Measurements from ENCODE around the gene QSOX2. TPM values are rescaled to one million over a fixed set of nuclear protein-coding genes. Genes with fewer than 3 reads are reported as not detected.

The QSOX2 gene
- total RNA-seq, 1 donor from 2014 or later: 6.1 TPM

- H3K4me3 ChIP-seq: no peak overlapping the region
- no peaks in the 10 kb centered on the region for H3K36me3 ChIP-seq
- TF ChIP-seq POLR2AphosphoS5 (IDR thresholded peaks at IDR 0.05; ENCODE audit: insufficient read depth in 1 of 2, low read depth in 1 of 2): no peak
- TF ChIP-seq, protein P1, sequence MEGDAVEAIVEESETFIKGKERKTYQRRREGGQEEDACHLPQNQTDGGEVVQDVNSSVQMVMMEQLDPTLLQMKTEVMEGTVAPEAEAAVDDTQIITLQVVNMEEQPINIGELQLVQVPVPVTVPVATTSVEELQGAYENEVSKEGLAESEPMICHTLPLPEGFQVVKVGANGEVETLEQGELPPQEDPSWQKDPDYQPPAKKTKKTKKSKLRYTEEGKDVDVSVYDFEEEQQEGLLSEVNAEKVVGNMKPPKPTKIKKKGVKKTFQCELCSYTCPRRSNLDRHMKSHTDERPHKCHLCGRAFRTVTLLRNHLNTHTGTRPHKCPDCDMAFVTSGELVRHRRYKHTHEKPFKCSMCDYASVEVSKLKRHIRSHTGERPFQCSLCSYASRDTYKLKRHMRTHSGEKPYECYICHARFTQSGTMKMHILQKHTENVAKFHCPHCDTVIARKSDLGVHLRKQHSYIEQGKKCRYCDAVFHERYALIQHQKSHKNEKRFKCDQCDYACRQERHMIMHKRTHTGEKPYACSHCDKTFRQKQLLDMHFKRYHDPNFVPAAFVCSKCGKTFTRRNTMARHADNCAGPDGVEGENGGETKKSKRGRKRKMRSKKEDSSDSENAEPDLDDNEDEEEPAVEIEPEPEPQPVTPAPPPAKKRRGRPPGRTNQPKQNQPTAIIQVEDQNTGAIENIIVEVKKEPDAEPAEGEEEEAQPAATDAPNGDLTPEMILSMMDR (IDR thresholded peaks at IDR 0.05): no peak
- TF ChIP-seq POLR2A (IDR thresholded peaks at IDR 0.05): no peak
- intact Hi-C loops (cut with DNase I): no loop called here
- H3K9me3 ChIP-seq: no peaks in the 10 kb centered on the region
- no peak for DNase-seq (ENCODE audit: extremely low spot score in 2 of 2)
- no peak overlapping the region for H3K27ac ChIP-seq
- H3K4me1 ChIP-seq: no peaks in the 10 kb centered on the region
- no peaks in the 10 kb centered on the region for H3K27me3 ChIP-seq
Observed at GRCh38 chr9:136260521-136260920, 14.9 kb upstream of the QSOX2 start.

- no peak for DNase-seq (ENCODE audit: extremely low spot score in 2 of 2)
- H3K4me3 ChIP-seq: no peak overlapping the region
- H3K4me1 ChIP-seq: no peaks in the 10 kb centered on the region
- intact Hi-C loops (cut with DNase I): no loop called here
- no peaks in the 10 kb centered on the region for H3K27me3 ChIP-seq
- TF ChIP-seq POLR2AphosphoS5 (IDR thresholded peaks at IDR 0.05; ENCODE audit: insufficient read depth in 1 of 2, low read depth in 1 of 2) (no peak), POLR2A (IDR thresholded peaks at IDR 0.05) (no peak)
- TF ChIP-seq, protein P1 (IDR thresholded peaks at IDR 0.05): no peak
- no peaks in the 10 kb centered on the region for H3K36me3 ChIP-seq
- H3K27ac ChIP-seq: no peak overlapping the region
- no peaks in the 10 kb centered on the region for H3K9me3 ChIP-seq
Observed at GRCh38 chr9:136259836-136260235, 14.2 kb upstream of the QSOX2 start.

GRCh38 chr9:136259517-136259813, 13.9 kb upstream of the QSOX2 start:
- Histone ChIP-seq H3K27ac (no peak overlapping the region), H3K4me1 (no peaks in the 10 kb centered on the region), H3K4me3 (no peak overlapping the region), H3K36me3 (no peaks in the 10 kb centered on the region), H3K27me3 (no peaks in the 10 kb centered on the region), H3K9me3 (no peaks in the 10 kb centered on the region)
- no peak for DNase-seq (ENCODE audit: extremely low spot score in 2 of 2)
- TF ChIP-seq, protein P1 (IDR thresholded peaks at IDR 0.05): no peak
- TF ChIP-seq POLR2AphosphoS5 (IDR thresholded peaks at IDR 0.05; ENCODE audit: insufficient read depth in 1 of 2, low read depth in 1 of 2) (no peak), POLR2A (IDR thresholded peaks at IDR 0.05) (no peak)
- intact Hi-C loops (cut with DNase I): no loop called here

GRCh38 chr9:136258786-136259516, 13.3 kb upstream of the QSOX2 start:
- TF ChIP-seq POLR2A (IDR thresholded peaks at IDR 0.05) (no peak), POLR2AphosphoS5 (IDR thresholded peaks at IDR 0.05; ENCODE audit: insufficient read depth in 1 of 2, low read depth in 1 of 2) (no peak)
- TF ChIP-seq, protein P1 (IDR thresholded peaks at IDR 0.05): no peak
- Histone ChIP-seq H3K36me3 (no peaks in the 10 kb centered on the region), H3K27me3 (no peaks in the 10 kb centered on the region), H3K4me3 (no peak overlapping the region), H3K9me3 (no peaks in the 10 kb centered on the region), H3K27ac (no peak overlapping the region), H3K4me1 (no peaks in the 10 kb centered on the region)
- no peak for DNase-seq (ENCODE audit: extremely low spot score in 2 of 2)
- intact Hi-C loops (cut with DNase I): no loop called here

DNA sequence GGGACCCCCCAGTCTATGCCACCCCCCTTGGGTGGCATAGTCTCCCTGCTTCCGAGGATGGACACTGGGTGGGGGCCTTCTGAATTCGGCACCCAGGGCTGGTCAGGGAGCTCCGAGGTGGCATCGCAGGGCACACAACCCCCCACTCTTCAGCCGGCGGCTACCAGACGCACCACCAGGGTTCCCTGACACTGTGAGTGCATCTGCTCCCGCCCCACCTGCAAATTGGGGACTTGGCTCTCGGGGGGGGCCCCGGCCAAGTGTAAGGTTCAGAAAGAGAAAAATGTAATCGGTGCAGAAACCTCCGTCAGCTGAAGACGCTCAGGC, 12.7 kb upstream of the QSOX2 start:
- intact Hi-C loops (cut with DNase I): no loop called here

More for the DNA sequence above, 12.7 kb upstream of the QSOX2 start:
- H3K9me3 ChIP-seq: no peaks in the 10 kb centered on the region
- no peaks in the 10 kb centered on the region for H3K4me1 ChIP-seq
- DNase-seq (ENCODE audit: extremely low spot score in 2 of 2): no peak
- no peak overlapping the region for H3K27ac ChIP-seq
- H3K36me3 ChIP-seq: no peaks in the 10 kb centered on the region
- no peak overlapping the region for H3K4me3 ChIP-seq
- no peaks in the 10 kb centered on the region for H3K27me3 ChIP-seq
- TF ChIP-seq POLR2A (IDR thresholded peaks at IDR 0.05): no peak
- TF ChIP-seq POLR2AphosphoS5 (IDR thresholded peaks at IDR 0.05; ENCODE audit: insufficient read depth in 1 of 2, low read depth in 1 of 2): no peak
- TF ChIP-seq, protein P1 (IDR thresholded peaks at IDR 0.05): no peak
